Heart left ventricle (tissue), 16 donors: ENCODE measurements around the gene PPM1M. TPM values are rescaled to one million over a fixed set of nuclear protein-coding genes. Genes with fewer than 3 reads are reported as not detected.

Source experiments
- ATAC-seq, 4 donors: fragments of 200-7000 bp; cut with Tn5 transposase; one replicate each; pipeline ENCODE4 v1.9.1; 2020 to 2022; ENCODE audit warnings: moderate library complexity in 4 of 4, mild to moderate bottlenecking in 3 of 4, moderate number of reproducible peaks in 1 of 4
- DNase-seq, 5 donors: peaks; one replicate each; pipeline ENCODE4 v3.0.0-alpha.2; 2020
- H3K27ac ChIP-seq, 12 donors: fragments of 200-600 bp; sonication (generic) in 4 of 12; one replicate each; pipeline versions ENCODE4 v1.5.0 to v1.8.0; 2016 to 2022; ENCODE audit warnings: mild to moderate bottlenecking in 2 of 12
- H3K27me3 ChIP-seq, 9 donors: fragments of 200-600 bp; sonication (generic) in 2 of 9; one replicate each; pipeline versions ENCODE4 v1.5.1 to v1.8.0; 2016 to 2022; ENCODE audit warnings: mild to moderate bottlenecking in 3 of 9
- H3K36me3 ChIP-seq, 9 donors: fragments of 200-600 bp; sonication (generic) in 2 of 9; one replicate each; pipeline versions ENCODE4 v1.5.0 to v1.8.0; 2018 to 2022; ENCODE audit warnings: mild to moderate bottlenecking in 2 of 9
- H3K4me1 ChIP-seq, 12 donors: fragments of 200-600 bp; sonication (generic) in 4 of 12; one replicate each; pipeline versions ENCODE4 v1.5.0 to v1.8.0; 2016 to 2022; ENCODE audit warnings: mild to moderate bottlenecking in 3 of 12
- H3K4me3 ChIP-seq, 12 donors: fragments of 200-600 bp; sonication (generic) in 4 of 12; one replicate each; pipeline versions ENCODE4 v1.5.0 to v1.8.0; 2017 to 2022; ENCODE audit warnings: mild to moderate bottlenecking in 9 of 12, moderate library complexity in 4 of 12
- H3K9me3 ChIP-seq, 12 donors: fragments of 200-600 bp; sonication (generic) in 4 of 12; one replicate each; pipeline versions ENCODE4 v1.5.0 to v1.8.0; 2016 to 2022; ENCODE audit warnings: mild to moderate bottlenecking in 1 of 12
- CTCF ChIP-seq, 12 donors: fragments of 200-600 bp; sonication (generic) in 4 of 12; IDR thresholded peaks; one replicate each; pipeline versions ENCODE4 v1.5.0 to v1.8.0; 2018 to 2022; ENCODE audit warnings: antibody characterized with exemption in 12 of 12, mild to moderate bottlenecking in 5 of 12
- POLR2A ChIP-seq, 2 donors: fragments of 450-650 bp; IDR thresholded peaks; one replicate each; pipeline ENCODE4 v1.6.1; 2017; ENCODE audit warnings: antibody characterized with exemption in 2 of 2, mild to moderate bottlenecking in 2 of 2, moderate library complexity in 2 of 2
- WGBS, 4 donors: extraction: QIAGEN DNeasy Blood & Tissue Kit in 2 of 4; methylation state at CpG; one replicate each; pipeline versions ENCODE4 v1.1.5 to v1.1.7; 2013 to 2018; 5-methylcytosine and 5-hydroxymethylcytosine counted together
- intact Hi-C, 10 donors: fragments of 100-400 bp; cut with DNase I; formaldehyde crosslinking; loops; one replicate each; pipeline versions ENCODE4 v1.11.1 to v1.14.2; 2022
- polyA plus RNA-seq, 2 donors: library from polyadenylated mRNA; stranded (reverse); fragments of 200-250 nt; gene quantifications; one replicate each; pipeline ENCODE4 v1.2.3, GENCODE V29; 2013
- total RNA-seq, 9 donors: library from RNA; depleted of rRNA in 2 of 9; stranded (reverse); fragments of >200 nt in 2 of 9; fragmentation: NEBNext Ultra II Directional in 3 of 9; extraction: Animal tissue kit (Norgen Biotek cat#: 25700) in 3 of 9; gene quantifications; one replicate each; pipeline versions ENCODE4 v1.1.0 to v1.2.4, GENCODE V29; 2016 to 2023
- donor health status: ischemic (EF 13 %, LVEDD 7.1; RV severe dilation, severe dysfunction).
- donor health status: healthy with polysubstance abuse.
- donor health status: DM: no; HTN: yes; CAD: no.
- donor health status: DM: no; HTN: no; CAD: no.
- donor health status: ischemic (EF 25% LVEDD 6.9; RV normal size, moderate dysfunction).
- donor health status: ischemic (EF 25% LVEDD 5.7; RV mildly dilated, moderate dysfunction).
- donor health status: healthy.
- donor health status: DM: yes; HTN: yes; CAD: no.
- donor health status: ischemic (EF 35%, LVEDD 5.7; RV mildly dilated, moderate dysfunction).
- donor health status: nonischemic (EF 11% LVEDD 7.7; RV severe dilation, severe dysfunction).
- donor health status: DM: yes; HTN: yes; CAD: no.
- donor health status: PGD.
- donor health status: ischemic (EF 29% LVEDD 5.4; RV normal size, mild dysfunction).
- donor health status: nonischemic (EF 23%, LVEDD 6.1; RV moderate dilation, normal function).

Gene PPM1M
- total and polyA plus RNA-seq, 11 donors = 5.6 to 30.2 (median 7.3) TPM

- 85 to 86% (median 85%) methylated on average over 4 of the region's 4 CpGs for WGBS, 4 donors
- no peak overlapping the region for H3K27ac ChIP-seq
- H3K4me3 ChIP-seq = no peak overlapping the region
- peaks cover 0 to 42% (median 0%) of the 10 kb centered on the region in 12 donors for H3K4me1 ChIP-seq
- H3K27me3 ChIP-seq = no peaks in the 10 kb centered on the region
- TF ChIP-seq POLR2A (IDR thresholded peaks at IDR 0.05) (no peak), CTCF (IDR thresholded peaks at IDR 0.05) (no peak)
- DNase-seq (no peak), ATAC-seq (no peak)
- peaks cover 10 to 100% (median 100%) of the 10 kb centered on the region in 9 donors for H3K36me3 ChIP-seq
- no peaks in the 10 kb centered on the region for H3K9me3 ChIP-seq
- intact Hi-C loops = no loop called here
These were observed 12.4 kb downstream of the PPM1M start for GRCh38 chr3:52257911-52258310.

- no peak for ATAC-seq
- Histone ChIP-seq H3K27ac (peak overlapping the region in 1 of 12 donors; percentile 17), H3K27me3 (no peaks in the 10 kb centered on the region), H3K4me3 (no peak overlapping the region), H3K9me3 (no peaks in the 10 kb centered on the region), H3K4me1 (peaks cover 0 to 35% (median 0%) of the 10 kb centered on the region in 12 donors), H3K36me3 (peaks cover 10 to 100% (median 100%) of the 10 kb centered on the region in 9 donors)
- 70 to 78% (median 75%) methylated on average over 1 of the region's 1 CpG for WGBS, 4 donors
- intact Hi-C loops = no loop called here
- TF ChIP-seq POLR2A (IDR thresholded peaks at IDR 0.05) (no peak), CTCF (IDR thresholded peaks at IDR 0.05) (no peak)
- no peak for DNase-seq
These were observed 13.5 kb downstream of the PPM1M start for GRCh38 chr3:52259035-52259434.

GRCh38 chr3:52259448-52259847 is 13.9 kb downstream of the PPM1M start:
- WGBS, 4 donors = 86 to 92% (median 88%) methylated on average over 4 of the region's 4 CpGs
- intact Hi-C loops = no loop called here
- DNase-seq (no peak), ATAC-seq (no peak)
- no peaks in the 10 kb centered on the region for H3K9me3 ChIP-seq
- no peak overlapping the region for H3K4me3 ChIP-seq
- H3K27ac ChIP-seq = peak overlapping the region in 1 of 12 donors; percentile 17
- peaks cover 0 to 31% (median 0%) of the 10 kb centered on the region in 12 donors for H3K4me1 ChIP-seq
- TF ChIP-seq CTCF (IDR thresholded peaks at IDR 0.05) = no peak
- H3K36me3 ChIP-seq = peaks cover 10 to 100% (median 100%) of the 10 kb centered on the region in 9 donors
- no peaks in the 10 kb centered on the region for H3K27me3 ChIP-seq

GRCh38 chr3:52262447-52262846 is 16.9 kb downstream of the PPM1M start:
- intact Hi-C loops = no loop called here
- ATAC-seq (no peak), DNase-seq (no peak)
- Histone ChIP-seq H3K4me3 (no peak overlapping the region), H3K9me3 (no peaks in the 10 kb centered on the region), H3K27me3 (no peaks in the 10 kb centered on the region), H3K36me3 (peaks cover 10 to 100% (median 100%) of the 10 kb centered on the region in 9 donors), H3K4me1 (peaks cover 0 to 9% (median 0%) of the 10 kb centered on the region in 12 donors), H3K27ac (no peak overlapping the region)
- TF ChIP-seq CTCF (IDR thresholded peaks at IDR 0.05) = no peak
- no peak for TF ChIP-seq POLR2A (IDR thresholded peaks at IDR 0.05)
